Peyer's patch (tissue), 4 donors: ENCODE data around the gene MISP3.
"Not testable (repeated sequence)": the region's sequence is repeated elsewhere in the genome, so short reads cannot be mapped to it uniquely, and the experiment has no call there.

ENCODE experiments used
- POLR2A ChIP-seq, 2 donors: fragments of 450-650 bp; IDR thresholded peaks; one replicate each; pipeline ENCODE4 v1.5.1; 2017; ENCODE audit warnings: antibody characterized with exemption in 2 of 2, mild to moderate bottlenecking in 2 of 2, moderate library complexity in 2 of 2
- TF ChIP-seq, protein P1 (sequence below), 6 experiments: fragments of 450-650 bp in 4 of 6; fragments of 200-600 bp in 2 of 6; sonication (generic) in 1 of 6; IDR thresholded peaks; one replicate each; pipeline ENCODE4 v1.5.1; 2017 to 2019; ENCODE audit warnings: antibody characterized with exemption in 6 of 6, mild to moderate bottlenecking in 3 of 6, moderate library complexity in 1 of 6

DNA sequence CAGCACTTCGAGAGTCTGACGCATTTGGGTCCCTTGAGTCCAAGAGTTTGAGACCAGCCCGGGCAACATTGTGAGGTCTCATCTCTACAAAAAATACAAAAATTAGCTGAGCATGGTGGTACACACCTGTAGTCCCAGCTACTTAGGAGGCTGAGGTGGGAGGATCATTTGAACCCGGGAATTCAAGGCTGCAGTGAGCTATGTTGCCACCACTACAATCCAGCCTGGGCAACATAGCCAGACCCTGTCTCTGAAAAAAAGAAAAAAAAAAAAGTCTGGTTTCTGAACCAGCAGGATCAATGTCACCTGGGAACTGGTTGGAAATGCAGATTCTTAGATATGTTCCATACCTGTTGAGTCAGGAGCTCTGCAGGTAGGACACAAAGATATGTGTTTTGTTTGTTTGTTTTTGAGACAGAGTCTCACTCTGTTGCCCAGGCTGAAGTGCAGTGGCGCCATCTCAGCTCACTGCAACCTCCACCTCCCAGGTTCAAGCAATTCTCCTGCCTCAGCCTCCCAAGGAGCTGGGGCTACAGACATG, 45.9 kb upstream of the MISP3 start:
- TF ChIP-seq, protein P1, sequence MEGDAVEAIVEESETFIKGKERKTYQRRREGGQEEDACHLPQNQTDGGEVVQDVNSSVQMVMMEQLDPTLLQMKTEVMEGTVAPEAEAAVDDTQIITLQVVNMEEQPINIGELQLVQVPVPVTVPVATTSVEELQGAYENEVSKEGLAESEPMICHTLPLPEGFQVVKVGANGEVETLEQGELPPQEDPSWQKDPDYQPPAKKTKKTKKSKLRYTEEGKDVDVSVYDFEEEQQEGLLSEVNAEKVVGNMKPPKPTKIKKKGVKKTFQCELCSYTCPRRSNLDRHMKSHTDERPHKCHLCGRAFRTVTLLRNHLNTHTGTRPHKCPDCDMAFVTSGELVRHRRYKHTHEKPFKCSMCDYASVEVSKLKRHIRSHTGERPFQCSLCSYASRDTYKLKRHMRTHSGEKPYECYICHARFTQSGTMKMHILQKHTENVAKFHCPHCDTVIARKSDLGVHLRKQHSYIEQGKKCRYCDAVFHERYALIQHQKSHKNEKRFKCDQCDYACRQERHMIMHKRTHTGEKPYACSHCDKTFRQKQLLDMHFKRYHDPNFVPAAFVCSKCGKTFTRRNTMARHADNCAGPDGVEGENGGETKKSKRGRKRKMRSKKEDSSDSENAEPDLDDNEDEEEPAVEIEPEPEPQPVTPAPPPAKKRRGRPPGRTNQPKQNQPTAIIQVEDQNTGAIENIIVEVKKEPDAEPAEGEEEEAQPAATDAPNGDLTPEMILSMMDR (IDR thresholded peaks at IDR 0.05): not testable (repeated sequence)
- not testable (repeated sequence) for TF ChIP-seq POLR2A (IDR thresholded peaks at IDR 0.05)
